ENCODE data around the gene ZNF20. TPM values are rescaled to one million over a fixed set of nuclear protein-coding genes. Genes with fewer than 3 reads are reported as not detected.

ZNF20 gene
- total and polyA plus RNA-seq, 2 experiments from 2014 or later = 2.1 to 5.5 TPM

GRCh38 chr19:12095111-12095790 lies 44.9 kb downstream of the ZNF20 start:
- TF ChIP-seq EZH2 (IDR thresholded peaks at IDR 0.05; ENCODE audit: insufficient read depth, poor library complexity, severe bottlenecking) = no peak
- no peak for TF ChIP-seq EZH2phosphoT487 (IDR thresholded peaks at IDR 0.05; ENCODE audit: insufficient read depth, low read depth)
- peak; percentile 65 for DNase-seq

GRCh38 chr19:12093777-12094176 lies 46.4 kb downstream of the ZNF20 start:
- WGBS, 2 experiments (ENCODE audit: low coverage in 1 of 2, low lambda C conversion rate in 2 of 2, missing lambda C conversion rate in 2 of 2) = 88 to 90% methylated on average over 3 of the region's 3 CpGs

More at GRCh38 chr19:12095111-12095790, 44.9 kb downstream of the ZNF20 start:
- Histone ChIP-seq H3K27ac (0 out of 2 replicates have a peak overlapping the region, but pooled peaks have one; percentile 2), H3F3A (ENCODE audit: insufficient read depth) (peaks cover 9% of the 10 kb centered on the region; the same call in 1 of the 2 replicates), H3K9me2 (ENCODE audit: insufficient read depth) (no peaks in the 10 kb centered on the region), H4K20me1 (ENCODE audit: insufficient read depth) (no peaks in the 10 kb centered on the region), H3K9ac (no peak overlapping the region), H3K4me2 (ENCODE audit: unreplicated experiment) (no peak overlapping the region), H3K4me1 (ENCODE audit: insufficient read depth) (peaks cover 5% of the 10 kb centered on the region; the same call in 1 of the 2 replicates), H3K9me3 (ENCODE audit: low read depth) (no peaks in the 10 kb centered on the region), H2AFZ (no peak overlapping the region), H3K4me3 (no peak overlapping the region), H3K27me3 (replicated peaks; ENCODE audit: insufficient read depth) (no peaks in the 10 kb centered on the region), H3K79me2 (ENCODE audit: insufficient read depth) (peaks cover 61% of the 10 kb centered on the region), H3K36me3 (ENCODE audit: low read depth) (no peaks in the 10 kb centered on the region)
- in situ Hi-C loops (cut with MboI) = no loop called here
- 97 to 98% methylated on average over 4 of the region's 4 CpGs for WGBS, 2 experiments (ENCODE audit: low coverage in 1 of 2, low lambda C conversion rate in 2 of 2, missing lambda C conversion rate in 2 of 2)

GRCh38 chr19:12092956-12093355 lies 47.2 kb downstream of the ZNF20 start:
- TF ChIP-seq EZH2phosphoT487 (IDR thresholded peaks at IDR 0.05; ENCODE audit: insufficient read depth, low read depth) (no peak), EZH2 (IDR thresholded peaks at IDR 0.05; ENCODE audit: insufficient read depth, poor library complexity, severe bottlenecking) (no peak)
- peak overlapping the region; percentile 81 for H3K27ac ChIP-seq
- in situ Hi-C loops (cut with MboI) = no loop called here
- H3F3A ChIP-seq (ENCODE audit: insufficient read depth) = peaks cover 9% of the 10 kb centered on the region; the same call in 1 of the 2 replicates
- DNase-seq = peak; percentile 50
- peaks cover 43% of the 10 kb centered on the region for H3K79me2 ChIP-seq (ENCODE audit: insufficient read depth)
- H3K9me3 ChIP-seq (ENCODE audit: low read depth) = no peaks in the 10 kb centered on the region
- H3K9ac ChIP-seq = peak overlapping the region; percentile 91
- H2AFZ ChIP-seq = peak overlapping the region; percentile 96
- no peaks in the 10 kb centered on the region for H3K36me3 ChIP-seq (ENCODE audit: low read depth)
- WGBS, 2 experiments (ENCODE audit: low coverage in 1 of 2, low lambda C conversion rate in 2 of 2, missing lambda C conversion rate in 2 of 2) = 28 to 29% methylated on average over 10 of the region's 10 CpGs
- peak overlapping the region; percentile 72 for H3K4me2 ChIP-seq (ENCODE audit: unreplicated experiment)
- H3K4me1 ChIP-seq (ENCODE audit: insufficient read depth) = peaks cover 5% of the 10 kb centered on the region; the same call in 1 of the 2 replicates
- H3K9me2 ChIP-seq (ENCODE audit: insufficient read depth) = no peaks in the 10 kb centered on the region
- H3K4me3 ChIP-seq = peak overlapping the region; percentile 86
- no peaks in the 10 kb centered on the region for H3K27me3 ChIP-seq (replicated peaks; ENCODE audit: insufficient read depth)
- no peaks in the 10 kb centered on the region for H4K20me1 ChIP-seq (ENCODE audit: insufficient read depth)

More at GRCh38 chr19:12093777-12094176, 46.4 kb downstream of the ZNF20 start:
- Histone ChIP-seq H3F3A (ENCODE audit: insufficient read depth) (peaks cover 9% of the 10 kb centered on the region; the same call in 1 of the 2 replicates), H3K4me3 (no peak overlapping the region), H3K36me3 (ENCODE audit: low read depth) (no peaks in the 10 kb centered on the region), H3K27ac (no peak overlapping the region), H2AFZ (no peak overlapping the region), H3K9me2 (ENCODE audit: insufficient read depth) (no peaks in the 10 kb centered on the region), H3K79me2 (ENCODE audit: insufficient read depth) (peaks cover 51% of the 10 kb centered on the region), H3K9me3 (ENCODE audit: low read depth) (no peaks in the 10 kb centered on the region), H3K4me2 (ENCODE audit: unreplicated experiment) (no peak overlapping the region), H4K20me1 (ENCODE audit: insufficient read depth) (no peaks in the 10 kb centered on the region), H3K27me3 (replicated peaks; ENCODE audit: insufficient read depth) (no peaks in the 10 kb centered on the region), H3K4me1 (ENCODE audit: insufficient read depth) (peaks cover 5% of the 10 kb centered on the region; the same call in 1 of the 2 replicates), H3K9ac (no peak overlapping the region)
- in situ Hi-C loops (cut with MboI) = no loop called here
- no peak for TF ChIP-seq EZH2phosphoT487 (IDR thresholded peaks at IDR 0.05; ENCODE audit: insufficient read depth, low read depth)
- no peak for TF ChIP-seq EZH2 (IDR thresholded peaks at IDR 0.05; ENCODE audit: insufficient read depth, poor library complexity, severe bottlenecking)
- DNase-seq = no peak

- H2AFZ ChIP-seq = peak overlapping the region; percentile 96
- peak overlapping the region; percentile 86 for H3K4me3 ChIP-seq
- TF ChIP-seq EZH2phosphoT487 (IDR thresholded peaks at IDR 0.05; ENCODE audit: insufficient read depth, low read depth) (no peak), EZH2 (IDR thresholded peaks at IDR 0.05; ENCODE audit: insufficient read depth, poor library complexity, severe bottlenecking) (no peak)
- peak; percentile 94 for DNase-seq
- no peaks in the 10 kb centered on the region for H4K20me1 ChIP-seq (ENCODE audit: insufficient read depth)
- H3K9me3 ChIP-seq (ENCODE audit: low read depth) = no peaks in the 10 kb centered on the region
- peaks cover 9% of the 10 kb centered on the region; the same call in 1 of the 2 replicates for H3F3A ChIP-seq (ENCODE audit: insufficient read depth)
- H3K9ac ChIP-seq = peak overlapping the region; percentile 91
- WGBS, 2 experiments (ENCODE audit: low coverage in 1 of 2, low lambda C conversion rate in 2 of 2, missing lambda C conversion rate in 2 of 2) = 1 to 2% methylated on average over 48 to 53 of the region's 53 CpGs
- H3K36me3 ChIP-seq (ENCODE audit: low read depth) = no peaks in the 10 kb centered on the region
- in situ Hi-C loops (cut with MboI) = no loop called here
- peak overlapping the region; percentile 81 for H3K27ac ChIP-seq
- no peaks in the 10 kb centered on the region for H3K9me2 ChIP-seq (ENCODE audit: insufficient read depth)
- peaks cover 5% of the 10 kb centered on the region; the same call in 1 of the 2 replicates for H3K4me1 ChIP-seq (ENCODE audit: insufficient read depth)
- peak overlapping the region; percentile 72 for H3K4me2 ChIP-seq (ENCODE audit: unreplicated experiment)
- peaks cover 38% of the 10 kb centered on the region for H3K79me2 ChIP-seq (ENCODE audit: insufficient read depth)
- H3K27me3 ChIP-seq (replicated peaks; ENCODE audit: insufficient read depth) = no peaks in the 10 kb centered on the region
These were observed 47.9 kb downstream of the ZNF20 start for GRCh38 chr19:12092065-12092867.
